HL-60 (cell line): ENCODE data around the gene HMOX1.

ENCODE experiments used
- DNase-seq, 2 experiments: peaks; one replicate each; pipeline ENCODE4 v3.0.0-alpha.2; 2010 to 2020; ENCODE audit warnings: low read depth in 1 of 2, low spot score in 1 of 2
- H3K27ac ChIP-seq: fragments of 250-450 bp; sonication (Bioruptor Pico); replicated peaks from 2 replicates; pipeline ENCODE4 v1.5.1; 2020; ENCODE audit warnings: mild to moderate bottlenecking, moderate library complexity
- H3K27me3 ChIP-seq: fragments of 250-450 bp; sonication (Bioruptor Pico); 2 replicates; pipeline ENCODE4 v1.5.1; 2021; ENCODE audit warnings: mild to moderate bottlenecking, moderate library complexity; ENCODE audit not compliant: insufficient read depth, poor library complexity, severe bottlenecking
- H3K4me3 ChIP-seq: replicated peaks from 2 replicates; pipeline ENCODE4 v1.5.1; 2011; ENCODE audit warnings: mild to moderate bottlenecking, control low read depth, low read length; ENCODE audit not compliant: insufficient read depth
- GABPA ChIP-seq: IDR thresholded peaks from 2 replicates; pipeline ENCODE4 v1.6.1; 2012; ENCODE audit warnings: low read depth
- POLR2AphosphoS5 ChIP-seq: IDR thresholded peaks from 2 replicates; pipeline ENCODE4 v1.6.1; 2012; ENCODE audit warnings: low read depth
- SPI1 ChIP-seq: IDR thresholded peaks from 2 replicates; pipeline ENCODE4 v1.6.1; 2012; ENCODE audit warnings: low read depth, mild to moderate bottlenecking, borderline replicate concordance
- TF ChIP-seq, protein P1 (sequence below): IDR thresholded peaks from 2 replicates; pipeline ENCODE4 v1.6.1; 2012; ENCODE audit warnings: low read depth; ENCODE audit not compliant: insufficient replicate concordance
- TF ChIP-seq, protein P2 (sequence below): IDR thresholded peaks from one replicate; pipeline ENCODE4 v1.5.1; 2011; ENCODE audit warnings: low read length, control low read depth, inconsistent platforms; ENCODE audit not compliant: insufficient read depth

HMOX1 gene

DNA sequence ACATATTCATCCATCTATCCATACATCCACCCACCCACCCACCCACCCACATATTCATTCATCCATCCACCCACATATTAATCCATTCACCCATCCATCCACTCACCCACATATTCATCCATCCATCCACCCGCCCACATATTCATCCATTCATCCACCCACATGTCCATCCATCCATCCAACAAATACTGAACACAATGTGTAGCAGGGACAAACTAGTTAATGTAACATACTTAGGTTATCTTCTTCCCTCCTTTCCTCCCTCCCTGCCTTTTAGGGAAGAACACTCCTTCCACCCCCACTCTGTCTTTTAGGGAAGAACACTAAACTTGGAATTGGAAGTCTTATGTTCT, 58.4 kb downstream of the HMOX1 start:
- Histone ChIP-seq H3K27me3 (no peaks in the 10 kb centered on the region), H3K4me3 (no peak overlapping the region), H3K27ac (no peak overlapping the region)
- DNase-seq = no peak
- no peak for TF ChIP-seq SPI1
- TF ChIP-seq, protein P1, sequence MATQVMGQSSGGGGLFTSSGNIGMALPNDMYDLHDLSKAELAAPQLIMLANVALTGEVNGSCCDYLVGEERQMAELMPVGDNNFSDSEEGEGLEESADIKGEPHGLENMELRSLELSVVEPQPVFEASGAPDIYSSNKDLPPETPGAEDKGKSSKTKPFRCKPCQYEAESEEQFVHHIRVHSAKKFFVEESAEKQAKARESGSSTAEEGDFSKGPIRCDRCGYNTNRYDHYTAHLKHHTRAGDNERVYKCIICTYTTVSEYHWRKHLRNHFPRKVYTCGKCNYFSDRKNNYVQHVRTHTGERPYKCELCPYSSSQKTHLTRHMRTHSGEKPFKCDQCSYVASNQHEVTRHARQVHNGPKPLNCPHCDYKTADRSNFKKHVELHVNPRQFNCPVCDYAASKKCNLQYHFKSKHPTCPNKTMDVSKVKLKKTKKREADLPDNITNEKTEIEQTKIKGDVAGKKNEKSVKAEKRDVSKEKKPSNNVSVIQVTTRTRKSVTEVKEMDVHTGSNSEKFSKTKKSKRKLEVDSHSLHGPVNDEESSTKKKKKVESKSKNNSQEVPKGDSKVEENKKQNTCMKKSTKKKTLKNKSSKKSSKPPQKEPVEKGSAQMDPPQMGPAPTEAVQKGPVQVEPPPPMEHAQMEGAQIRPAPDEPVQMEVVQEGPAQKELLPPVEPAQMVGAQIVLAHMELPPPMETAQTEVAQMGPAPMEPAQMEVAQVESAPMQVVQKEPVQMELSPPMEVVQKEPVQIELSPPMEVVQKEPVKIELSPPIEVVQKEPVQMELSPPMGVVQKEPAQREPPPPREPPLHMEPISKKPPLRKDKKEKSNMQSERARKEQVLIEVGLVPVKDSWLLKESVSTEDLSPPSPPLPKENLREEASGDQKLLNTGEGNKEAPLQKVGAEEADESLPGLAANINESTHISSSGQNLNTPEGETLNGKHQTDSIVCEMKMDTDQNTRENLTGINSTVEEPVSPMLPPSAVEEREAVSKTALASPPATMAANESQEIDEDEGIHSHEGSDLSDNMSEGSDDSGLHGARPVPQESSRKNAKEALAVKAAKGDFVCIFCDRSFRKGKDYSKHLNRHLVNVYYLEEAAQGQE = no peak
- TF ChIP-seq GABPA = no peak
- TF ChIP-seq, protein P2, sequence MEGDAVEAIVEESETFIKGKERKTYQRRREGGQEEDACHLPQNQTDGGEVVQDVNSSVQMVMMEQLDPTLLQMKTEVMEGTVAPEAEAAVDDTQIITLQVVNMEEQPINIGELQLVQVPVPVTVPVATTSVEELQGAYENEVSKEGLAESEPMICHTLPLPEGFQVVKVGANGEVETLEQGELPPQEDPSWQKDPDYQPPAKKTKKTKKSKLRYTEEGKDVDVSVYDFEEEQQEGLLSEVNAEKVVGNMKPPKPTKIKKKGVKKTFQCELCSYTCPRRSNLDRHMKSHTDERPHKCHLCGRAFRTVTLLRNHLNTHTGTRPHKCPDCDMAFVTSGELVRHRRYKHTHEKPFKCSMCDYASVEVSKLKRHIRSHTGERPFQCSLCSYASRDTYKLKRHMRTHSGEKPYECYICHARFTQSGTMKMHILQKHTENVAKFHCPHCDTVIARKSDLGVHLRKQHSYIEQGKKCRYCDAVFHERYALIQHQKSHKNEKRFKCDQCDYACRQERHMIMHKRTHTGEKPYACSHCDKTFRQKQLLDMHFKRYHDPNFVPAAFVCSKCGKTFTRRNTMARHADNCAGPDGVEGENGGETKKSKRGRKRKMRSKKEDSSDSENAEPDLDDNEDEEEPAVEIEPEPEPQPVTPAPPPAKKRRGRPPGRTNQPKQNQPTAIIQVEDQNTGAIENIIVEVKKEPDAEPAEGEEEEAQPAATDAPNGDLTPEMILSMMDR = no peak
- no peak for TF ChIP-seq POLR2AphosphoS5

DNA sequence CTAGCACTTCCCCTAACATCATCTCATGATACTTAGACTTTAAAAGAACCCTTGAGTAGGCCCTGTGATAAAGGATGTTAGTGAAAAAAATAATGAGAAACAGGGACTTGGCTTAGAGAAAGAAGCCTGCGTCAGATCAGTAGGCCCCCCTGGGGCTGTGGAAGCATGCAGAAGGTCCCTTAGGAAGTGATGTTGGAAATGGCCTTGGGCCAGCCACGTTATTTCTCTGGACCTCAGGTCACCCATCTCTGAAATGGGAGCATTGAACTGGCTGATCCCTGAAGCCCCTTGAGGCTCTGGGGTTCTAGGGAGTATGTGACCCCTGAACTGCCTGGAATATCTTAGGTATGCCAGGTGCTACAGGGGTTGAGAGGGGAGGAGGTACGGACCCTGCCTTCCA, 59.2 kb downstream of the HMOX1 start:
- no peak for TF ChIP-seq SPI1
- TF ChIP-seq, protein P2 = no peak
- TF ChIP-seq, protein P1 = no peak
- no peak for TF ChIP-seq GABPA
- no peak for TF ChIP-seq POLR2AphosphoS5
- no peak overlapping the region for H3K27ac ChIP-seq
- H3K27me3 ChIP-seq = no peaks in the 10 kb centered on the region
- no peak overlapping the region for H3K4me3 ChIP-seq
- DNase-seq = no peak

DNA sequence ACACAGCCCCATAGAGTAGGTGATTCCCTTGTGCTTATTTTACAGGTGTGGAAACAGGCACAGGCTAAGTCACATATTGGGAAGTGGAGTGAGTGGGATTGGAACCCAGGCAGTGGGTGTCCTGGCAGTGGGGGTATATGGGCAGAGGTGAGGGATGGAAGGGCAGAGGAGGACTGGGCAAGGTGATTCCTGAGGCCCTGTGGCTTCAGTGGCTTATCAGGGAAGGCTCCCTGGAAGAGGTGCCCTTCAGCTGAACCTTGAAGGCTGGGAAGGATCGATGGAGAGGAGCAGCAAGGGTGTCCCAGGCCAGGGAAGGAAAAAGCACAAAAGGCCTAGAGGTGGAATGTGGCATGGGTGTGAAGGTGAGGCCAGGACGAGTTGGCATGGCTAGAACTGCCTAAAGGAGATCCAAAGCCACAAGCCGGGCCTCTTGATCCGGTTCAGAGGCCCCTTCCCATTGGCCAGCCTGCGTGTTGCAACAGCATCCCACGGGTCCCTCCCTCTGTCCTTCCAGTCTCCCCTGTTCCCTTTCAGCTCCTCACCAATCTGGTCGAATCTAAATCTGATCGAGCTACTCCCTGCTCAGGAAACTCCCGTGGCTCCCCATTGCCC, 60.7 kb downstream of the HMOX1 start:
- Histone ChIP-seq H3K4me3 (no peak overlapping the region), H3K27me3 (no peaks in the 10 kb centered on the region), H3K27ac (no peak overlapping the region)
- no peak for DNase-seq
- no peak for TF ChIP-seq POLR2AphosphoS5
- TF ChIP-seq GABPA = no peak

DNA sequence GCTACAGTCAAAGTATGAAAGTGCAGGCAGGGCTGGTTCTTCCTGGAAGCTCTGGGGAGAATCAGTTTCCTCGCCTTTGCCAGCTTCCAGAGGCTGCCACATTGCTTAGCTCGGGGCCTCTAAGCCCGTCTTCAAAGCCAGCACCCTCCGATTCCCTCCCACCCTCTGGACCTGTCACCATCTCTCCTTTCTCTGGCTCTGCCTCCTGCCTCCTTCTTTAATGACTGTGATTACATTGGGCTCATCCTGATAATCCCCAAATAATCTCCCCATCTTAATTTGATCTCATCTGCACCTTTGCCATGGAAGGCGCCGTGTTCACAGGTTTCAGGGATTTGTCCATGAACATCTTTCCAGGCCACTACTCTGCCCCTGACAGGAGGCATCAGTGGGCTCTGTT, 61.6 kb downstream of the HMOX1 start:
- DNase-seq = no peak

More for the DNA sequence above, 61.6 kb downstream of the HMOX1 start:
- TF ChIP-seq POLR2AphosphoS5 = no peak
- TF ChIP-seq, protein P1 = no peak
- TF ChIP-seq GABPA = no peak
- TF ChIP-seq SPI1 = no peak
- TF ChIP-seq, protein P2 = no peak
- H3K27ac ChIP-seq = no peak overlapping the region
- H3K4me3 ChIP-seq = no peak overlapping the region
- H3K27me3 ChIP-seq = no peaks in the 10 kb centered on the region
